ENCODE results near the gene TTC7B.

- TF ChIP-seq EZH2phosphoT487 (conservative IDR thresholded peaks at IDR 0.05; ENCODE audit: low read length), result no peak
- TF ChIP-seq, protein P1, sequence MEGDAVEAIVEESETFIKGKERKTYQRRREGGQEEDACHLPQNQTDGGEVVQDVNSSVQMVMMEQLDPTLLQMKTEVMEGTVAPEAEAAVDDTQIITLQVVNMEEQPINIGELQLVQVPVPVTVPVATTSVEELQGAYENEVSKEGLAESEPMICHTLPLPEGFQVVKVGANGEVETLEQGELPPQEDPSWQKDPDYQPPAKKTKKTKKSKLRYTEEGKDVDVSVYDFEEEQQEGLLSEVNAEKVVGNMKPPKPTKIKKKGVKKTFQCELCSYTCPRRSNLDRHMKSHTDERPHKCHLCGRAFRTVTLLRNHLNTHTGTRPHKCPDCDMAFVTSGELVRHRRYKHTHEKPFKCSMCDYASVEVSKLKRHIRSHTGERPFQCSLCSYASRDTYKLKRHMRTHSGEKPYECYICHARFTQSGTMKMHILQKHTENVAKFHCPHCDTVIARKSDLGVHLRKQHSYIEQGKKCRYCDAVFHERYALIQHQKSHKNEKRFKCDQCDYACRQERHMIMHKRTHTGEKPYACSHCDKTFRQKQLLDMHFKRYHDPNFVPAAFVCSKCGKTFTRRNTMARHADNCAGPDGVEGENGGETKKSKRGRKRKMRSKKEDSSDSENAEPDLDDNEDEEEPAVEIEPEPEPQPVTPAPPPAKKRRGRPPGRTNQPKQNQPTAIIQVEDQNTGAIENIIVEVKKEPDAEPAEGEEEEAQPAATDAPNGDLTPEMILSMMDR (IDR thresholded peaks at IDR 0.05; ENCODE audit: insufficient read depth, low read length, poor library complexity, severe bottlenecking), result no peak
Observed at GRCh38 chr14:90687680-90688079, 128.6 kb downstream of the TTC7B start.

All from SU-DHL-6 (cell line).